ENCODE measurements around the gene CCNB1.
"Not testable (repeated sequence)": the region's sequence is repeated elsewhere in the genome, so short reads cannot be mapped to it uniquely, and the experiment has no call there.

CCNB1 gene

DNA sequence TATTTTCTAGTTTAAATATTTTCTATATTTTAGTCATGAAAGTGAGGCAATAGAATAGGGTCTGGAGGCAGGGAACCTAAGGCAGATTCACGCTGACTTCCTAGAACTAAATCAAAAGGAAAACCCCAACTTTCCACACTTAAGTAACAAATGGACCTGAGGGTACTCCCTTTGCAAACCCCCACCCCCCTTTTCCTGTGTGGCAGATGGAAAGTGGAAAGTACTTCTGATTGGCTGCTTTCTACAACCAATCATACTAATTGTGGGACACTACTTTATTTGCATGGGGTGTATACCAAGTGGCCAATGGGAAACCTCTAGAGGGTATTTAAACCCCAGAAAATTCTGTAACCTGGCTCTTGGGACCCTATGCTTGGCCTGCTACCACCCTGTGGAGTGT is 17.7 kb downstream of the CCNB1 start:
- DNase-seq (ENCODE audit: low spot score) = no peak

DNA sequence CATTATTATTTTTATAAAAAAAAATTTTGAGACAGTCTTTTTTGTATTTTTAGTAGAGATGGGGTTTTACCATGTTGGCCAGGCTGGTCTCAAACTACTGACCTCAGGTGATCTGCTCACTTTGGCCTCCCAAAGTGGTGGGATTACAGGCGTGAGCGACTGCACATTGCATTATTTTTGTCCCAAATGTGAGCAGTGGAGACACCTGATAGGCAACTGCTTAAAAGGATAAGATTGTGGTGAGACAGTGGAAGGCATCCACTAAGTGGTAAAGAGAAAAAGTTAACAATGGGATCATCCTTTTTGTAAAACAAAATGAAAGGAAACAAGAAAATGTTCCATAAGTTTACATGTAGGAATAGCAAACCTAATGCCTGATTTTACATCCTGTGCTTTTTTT is 20.4 kb downstream of the CCNB1 start:
- DNase-seq (ENCODE audit: low spot score) = no peak

- DNase-seq (ENCODE audit: low spot score) = no peak
Observed at GRCh38 chr5:69188811-69189161, 21.8 kb downstream of the CCNB1 start.

GRCh38 chr5:69189162-69190086 is 22.5 kb downstream of the CCNB1 start, which contains the start of gene CENPH:
CENPH (plus strand) TSS chr5:69189583; CDS start chr5:69189635, 52 bp downstream.
- DNase-seq (ENCODE audit: low spot score) = peak; percentile 92

- no peak for DNase-seq (ENCODE audit: low spot score)
Observed at GRCh38 chr5:69202497-69202896, 35.5 kb downstream of the CCNB1 start.

- DNase-seq (ENCODE audit: low spot score) = no peak
Observed at GRCh38 chr5:69206528-69207190, 39.7 kb downstream of the CCNB1 start.

DNA sequence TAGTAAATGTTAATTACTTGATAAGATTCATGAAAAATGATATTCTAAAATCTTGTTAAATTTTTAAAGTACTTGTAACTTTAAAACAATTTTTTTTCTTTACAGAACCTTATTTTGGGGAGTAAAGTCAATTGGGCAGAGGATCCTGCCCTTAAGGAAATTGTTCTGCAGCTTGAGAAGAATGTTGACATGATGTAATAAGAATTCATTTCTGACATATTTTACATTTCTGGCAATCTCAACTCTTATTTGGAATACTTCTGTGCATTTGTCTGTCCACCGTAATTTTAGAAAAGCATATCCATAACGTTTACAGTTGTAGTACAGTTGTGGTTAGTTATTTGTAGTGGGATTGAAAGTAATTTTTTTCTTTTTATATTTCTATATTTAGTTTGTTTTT is 42.7 kb downstream of the CCNB1 start:
- DNase-seq (ENCODE audit: low spot score) = no peak

GRCh38 chr5:69211200-69211599 is 44.2 kb downstream of the CCNB1 start:
- no peak for DNase-seq (ENCODE audit: low spot score)

DNA sequence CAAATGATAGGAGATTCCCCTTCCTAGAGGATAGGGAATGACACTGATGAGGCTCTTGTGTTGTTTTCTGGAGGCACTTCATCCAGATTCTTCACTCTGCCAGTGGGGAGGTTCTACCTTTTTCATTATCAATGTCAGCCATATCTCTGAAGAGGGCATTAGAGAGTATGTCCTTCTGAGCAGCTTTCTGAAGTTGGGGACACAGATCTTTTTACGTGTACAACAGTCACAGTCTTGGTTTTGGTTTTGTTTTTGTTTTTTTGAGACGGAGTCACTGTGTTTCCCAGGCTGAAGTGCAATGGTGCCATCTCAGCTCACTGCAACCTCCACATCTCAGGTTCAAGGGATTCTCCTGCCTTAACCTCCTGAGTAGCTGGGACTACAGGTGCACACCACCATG is 45.1 kb downstream of the CCNB1 start:
- no peak for DNase-seq (ENCODE audit: low spot score)

DNA sequence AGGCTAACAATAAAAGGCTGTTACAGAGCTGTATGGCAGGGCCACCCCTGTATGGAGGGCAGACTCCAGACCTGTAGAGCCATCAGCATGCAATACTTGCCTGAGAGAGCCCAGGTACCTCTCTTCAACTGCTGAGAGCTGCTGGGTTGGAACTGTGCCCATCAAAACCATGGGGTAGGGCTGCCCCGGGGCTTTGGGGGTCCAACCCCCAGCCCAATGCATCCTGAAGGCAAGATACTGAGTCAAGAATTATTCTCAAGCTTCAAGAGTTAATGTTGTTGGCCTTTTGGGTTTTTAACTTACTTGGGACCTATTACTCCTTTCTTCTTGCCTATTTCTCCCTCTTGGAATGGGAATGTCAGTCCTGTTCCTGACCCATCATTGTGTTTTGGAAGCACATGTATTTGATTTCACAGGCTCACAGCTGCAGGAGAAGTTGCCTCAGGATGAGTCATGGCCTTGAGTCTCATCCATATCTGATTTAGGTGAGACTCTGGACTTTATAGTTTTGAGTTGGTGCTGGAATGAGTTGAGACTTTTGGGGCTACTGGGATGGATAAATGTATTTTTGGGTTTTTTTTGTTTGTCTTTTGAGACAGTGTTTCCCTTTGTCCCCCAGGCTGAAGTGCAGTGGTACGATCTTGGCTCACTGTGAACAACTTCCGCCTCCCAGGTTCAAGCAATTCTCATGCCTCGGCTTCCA is 46.7 kb downstream of the CCNB1 start:
- peak; percentile 69 for DNase-seq (ENCODE audit: low spot score)

DNA sequence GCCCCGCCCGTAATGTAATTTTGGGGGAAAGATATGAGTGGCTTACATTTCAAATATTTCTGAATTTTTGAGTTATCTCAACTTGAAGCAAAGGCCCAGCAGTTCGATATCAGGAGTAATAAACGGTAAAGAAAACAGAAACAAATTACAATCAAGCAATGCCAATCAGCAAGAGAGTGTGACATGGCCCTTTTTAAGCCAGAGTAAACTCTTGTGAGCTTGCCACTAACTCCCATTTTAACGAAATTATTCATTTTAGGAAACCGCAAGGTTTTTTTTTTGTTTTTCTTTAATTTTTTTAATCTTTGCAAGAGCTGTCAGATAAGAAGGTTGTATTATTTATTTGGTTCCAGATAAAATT is 50.2 kb downstream of the CCNB1 start:
- no peak for DNase-seq (ENCODE audit: low spot score)

GRCh38 chr5:69217548-69218526 is 50.9 kb downstream of the CCNB1 start:
- peak; percentile 93 for DNase-seq (ENCODE audit: low spot score)

- no peak for DNase-seq (ENCODE audit: low spot score)
Observed at GRCh38 chr5:69219939-69220338, 53.0 kb downstream of the CCNB1 start.

GRCh38 chr5:69220371-69220770 is 53.4 kb downstream of the CCNB1 start:
- not testable (repeated sequence) for DNase-seq (ENCODE audit: low spot score)

DNA sequence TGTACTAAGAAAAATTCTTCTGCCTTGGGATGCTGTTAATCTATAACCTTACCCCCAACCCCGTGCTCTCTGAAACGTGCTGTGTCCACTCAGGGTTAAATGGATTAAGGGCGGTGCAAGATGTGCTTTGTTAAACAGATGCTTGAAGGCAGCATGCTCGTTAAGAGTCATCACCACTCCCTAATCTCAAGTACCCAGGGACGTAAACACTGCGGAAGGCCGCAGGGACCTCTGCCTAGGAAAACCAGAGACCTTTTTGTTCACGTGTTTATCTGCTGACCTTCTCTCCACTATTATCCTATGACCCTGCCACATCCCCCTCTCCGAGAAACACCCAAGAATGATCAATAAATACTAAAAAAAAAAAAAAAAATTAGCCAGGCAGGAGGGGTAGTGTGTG is 53.9 kb downstream of the CCNB1 start:
- not testable (repeated sequence) for DNase-seq (ENCODE audit: low spot score)

DNA sequence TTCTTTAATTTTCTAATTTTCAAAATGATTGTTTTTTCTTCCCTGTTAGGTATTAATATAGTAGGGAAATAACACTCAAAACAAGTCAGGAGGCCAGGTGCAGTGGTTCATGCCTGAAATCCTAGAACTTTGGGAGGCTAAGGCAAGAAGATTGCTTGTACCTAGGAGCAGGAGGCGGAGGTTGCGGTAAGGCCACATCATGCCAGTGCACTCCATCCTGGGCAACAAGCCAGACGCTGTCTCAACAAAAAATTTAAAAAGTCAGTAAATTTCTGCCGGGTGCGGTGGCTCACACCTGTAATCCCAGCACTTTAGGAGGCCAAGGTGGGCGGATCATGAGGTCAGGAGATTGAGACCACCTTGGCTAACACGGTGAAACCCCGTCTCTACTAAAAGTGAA is 57.6 kb downstream of the CCNB1 start:
- DNase-seq (ENCODE audit: low spot score) = no peak

DNA sequence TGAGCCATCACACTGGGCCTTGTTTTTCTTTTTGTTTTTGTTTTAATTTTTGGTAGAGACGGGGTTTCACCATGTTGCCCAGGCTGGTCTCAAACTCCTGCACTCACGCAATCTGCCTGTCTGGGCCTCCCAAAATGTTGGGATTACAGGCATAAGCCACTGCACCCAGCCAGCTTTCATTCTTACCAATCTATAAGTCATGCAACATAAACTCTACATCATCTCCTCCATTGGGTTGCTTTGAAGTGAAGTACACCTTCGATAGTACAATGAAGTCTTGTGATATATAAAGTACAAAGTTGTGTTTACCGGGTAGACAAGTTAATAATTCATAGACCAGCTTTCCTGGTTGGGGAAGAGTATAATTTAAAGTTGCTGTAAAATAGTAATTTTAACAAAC is 58.9 kb downstream of the CCNB1 start:
- DNase-seq (ENCODE audit: low spot score) = no peak
